ENCODE data around the gene SLC25A44. TPM values are rescaled to one million over a fixed set of nuclear protein-coding genes. Genes with fewer than 3 reads are reported as not detected.

Gene SLC25A44
- total and polyA plus RNA-seq, 2 donors, result 8.8 to 10.7 TPM

DNA sequence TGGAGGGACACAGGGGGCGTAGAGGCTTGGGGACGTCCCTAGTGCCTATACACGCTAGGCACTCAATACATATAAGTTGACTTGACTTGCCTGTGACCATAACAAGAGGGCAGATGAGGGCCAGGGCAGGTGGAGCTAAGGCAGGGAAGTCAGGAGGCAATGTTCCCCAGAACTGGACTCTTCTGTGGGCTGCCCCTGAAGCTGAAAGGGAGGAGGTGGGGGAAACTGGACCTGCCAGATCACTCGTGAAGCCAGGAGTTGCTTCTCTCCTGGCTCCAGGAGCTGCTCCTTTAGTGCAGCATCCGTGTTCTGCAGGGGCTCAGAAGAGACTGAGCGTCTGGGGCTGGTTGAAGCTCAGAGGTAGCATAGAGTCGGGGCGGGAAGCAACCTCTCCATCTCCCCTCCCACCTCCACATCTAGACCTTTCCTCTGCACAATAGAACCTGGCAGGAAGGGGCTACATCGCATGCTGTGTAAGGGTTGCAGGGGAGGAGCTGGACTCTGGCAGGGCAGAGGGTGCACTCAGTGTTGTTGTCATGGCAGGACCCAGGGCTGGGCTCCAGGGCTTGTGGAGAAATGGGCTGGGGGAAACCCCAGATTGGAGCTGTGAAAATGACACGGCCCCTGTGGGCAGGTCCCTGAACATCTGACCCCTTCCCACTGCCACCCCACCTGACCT, 43.4 kb upstream of the SLC25A44 start:
- Histone ChIP-seq H3K4me1 (ENCODE audit: control insufficient read depth in 2 of 2, insufficient read depth in 2 of 2, low read length in 2 of 2) (peaks cover 18 to 66% of the 10 kb centered on the region in 2 donors), H3K4me3 (ENCODE audit: low read length in 2 of 2) (no peak overlapping the region), H3K27me3 (ENCODE audit: control insufficient read depth in 2 of 2, insufficient read depth in 1 of 2, low read length in 1 of 2) (peaks cover 0 to 4% of the 10 kb centered on the region in 2 donors), H3K9me3 (ENCODE audit: control insufficient read depth in 2 of 2, insufficient read depth in 1 of 2, low read length in 1 of 2) (no peaks in the 10 kb centered on the region), H3K27ac (ENCODE audit: low read depth in 1 of 2, low read length in 1 of 2) (peak overlapping the region in 1 of 2 donors; percentile 20), H3K36me3 (ENCODE audit: control insufficient read depth in 2 of 2, insufficient read depth in 2 of 2, low read length in 1 of 2) (no peaks in the 10 kb centered on the region)
- WGBS, result 90% methylated on average over 10 of the region's 10 CpGs
- DNase-seq (ENCODE audit: low read depth in 6 of 9, low spot score in 9 of 9), result no peak

DNA sequence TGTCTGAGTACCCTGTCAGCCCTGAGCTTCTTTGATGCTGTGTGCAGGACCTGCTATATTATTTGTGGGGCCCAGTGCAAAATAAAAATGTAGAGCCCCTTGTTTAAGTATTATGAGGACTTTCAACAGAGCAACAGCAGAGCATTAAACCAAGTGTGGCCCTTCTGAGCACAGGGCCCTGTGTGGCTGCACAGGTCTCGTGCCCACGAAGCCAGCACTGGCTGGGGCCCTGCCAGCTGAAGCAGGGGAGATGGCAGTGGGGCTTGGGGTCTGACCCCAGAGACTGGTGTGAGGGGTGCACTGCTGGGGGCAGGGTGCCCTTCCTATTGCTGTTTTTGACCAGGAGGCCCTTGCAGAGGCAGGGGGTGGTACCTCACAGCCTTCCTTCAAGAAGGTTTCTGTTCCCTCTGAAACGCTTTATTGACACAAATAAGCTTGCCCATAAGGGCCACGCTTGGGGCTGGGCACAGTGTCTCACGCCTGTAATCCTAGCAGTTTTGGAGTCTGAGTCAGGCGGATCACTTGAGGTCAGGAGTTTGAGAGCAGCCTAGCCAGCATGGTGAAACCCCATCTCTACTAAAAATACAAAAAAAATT, 42.7 kb upstream of the SLC25A44 start:
- Histone ChIP-seq H3K27ac (ENCODE audit: low read depth in 1 of 2, low read length in 1 of 2) (peak overlapping the region; percentile 11 to 20), H3K4me3 (ENCODE audit: low read length in 2 of 2) (no peak overlapping the region), H3K9me3 (ENCODE audit: control insufficient read depth in 2 of 2, insufficient read depth in 1 of 2, low read length in 1 of 2) (no peaks in the 10 kb centered on the region), H3K27me3 (ENCODE audit: control insufficient read depth in 2 of 2, insufficient read depth in 1 of 2, low read length in 1 of 2) (peaks cover 0 to 4% of the 10 kb centered on the region in 2 donors), H3K36me3 (ENCODE audit: control insufficient read depth in 2 of 2, insufficient read depth in 2 of 2, low read length in 1 of 2) (no peaks in the 10 kb centered on the region), H3K4me1 (ENCODE audit: control insufficient read depth in 2 of 2, insufficient read depth in 2 of 2, low read length in 2 of 2) (peaks cover 21 to 72% of the 10 kb centered on the region in 2 donors)
- DNase-seq (ENCODE audit: low read depth in 6 of 9, low spot score in 9 of 9), result no peak
- WGBS, result 86% methylated on average over 6 of the region's 6 CpGs

DNA sequence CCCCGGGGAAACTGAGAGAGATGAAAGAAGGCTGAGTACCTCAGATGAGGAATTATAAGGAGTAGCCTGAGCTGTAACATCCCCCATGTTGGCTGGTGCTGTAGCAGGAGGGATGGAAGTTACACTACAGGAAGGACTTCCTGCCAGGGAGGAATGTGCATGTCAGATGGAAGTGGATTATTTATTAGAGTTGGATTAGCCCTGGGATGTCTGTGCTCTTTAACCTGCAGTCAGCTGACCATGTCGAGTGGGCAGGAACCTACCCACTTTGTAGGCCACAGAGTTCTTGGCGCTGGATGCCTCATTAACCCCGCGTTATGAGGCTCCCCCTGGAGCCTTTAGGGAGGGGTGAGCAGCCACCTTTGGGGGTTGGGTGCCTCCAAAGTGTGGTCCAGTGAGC, 41.3 kb upstream of the SLC25A44 start:
- no peaks in the 10 kb centered on the region for H3K36me3 ChIP-seq (ENCODE audit: control insufficient read depth in 2 of 2, insufficient read depth in 2 of 2, low read length in 1 of 2)
- WGBS, result 87% methylated on average over 5 of the region's 5 CpGs
- H3K4me1 ChIP-seq (ENCODE audit: control insufficient read depth in 2 of 2, insufficient read depth in 2 of 2, low read length in 2 of 2), result peaks cover 15 to 64% of the 10 kb centered on the region in 2 donors
- no peaks in the 10 kb centered on the region for H3K9me3 ChIP-seq (ENCODE audit: control insufficient read depth in 2 of 2, insufficient read depth in 1 of 2, low read length in 1 of 2)
- H3K4me3 ChIP-seq (ENCODE audit: low read length in 2 of 2), result no peak overlapping the region
- H3K27ac ChIP-seq (ENCODE audit: low read depth in 1 of 2, low read length in 1 of 2), result no peak overlapping the region
- DNase-seq (ENCODE audit: low read depth in 6 of 9, low spot score in 9 of 9), result no peak
- H3K27me3 ChIP-seq (ENCODE audit: control insufficient read depth in 2 of 2, insufficient read depth in 1 of 2, low read length in 1 of 2), result peaks cover 0 to 4% of the 10 kb centered on the region in 2 donors

DNA sequence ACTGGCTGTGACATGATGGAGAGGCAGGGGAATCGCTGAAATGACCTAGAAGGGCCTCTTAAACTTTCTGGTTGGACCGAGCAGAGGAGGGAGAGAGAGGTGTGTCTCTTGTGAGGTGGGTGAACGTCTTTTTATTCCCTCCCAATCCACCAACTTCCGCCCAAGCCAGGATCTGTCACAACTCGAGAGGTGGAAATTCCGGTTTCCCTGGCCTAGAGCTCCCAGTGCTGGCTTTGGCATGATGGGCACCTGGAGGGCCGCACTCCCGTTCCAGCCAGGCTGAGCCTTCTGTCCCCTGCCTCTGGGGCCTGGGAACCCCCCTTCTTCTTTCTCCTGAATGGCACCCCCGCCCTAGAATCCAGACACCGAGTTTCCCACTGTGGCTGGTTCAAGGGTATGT, 40.5 kb upstream of the SLC25A44 start, which contains the start of gene SEMA4A:
Gene SEMA4A, plus strand, starts transcription at position 224 of the 400 bp plus-strand sequence. CDS start 994 bp downstream, outside the sequence.
- H3K4me1 ChIP-seq (ENCODE audit: control insufficient read depth in 2 of 2, insufficient read depth in 2 of 2, low read length in 2 of 2), result peaks cover 8 to 61% of the 10 kb centered on the region in 2 donors
- no peak for DNase-seq (ENCODE audit: low read depth in 6 of 9, low spot score in 9 of 9)

DNA sequence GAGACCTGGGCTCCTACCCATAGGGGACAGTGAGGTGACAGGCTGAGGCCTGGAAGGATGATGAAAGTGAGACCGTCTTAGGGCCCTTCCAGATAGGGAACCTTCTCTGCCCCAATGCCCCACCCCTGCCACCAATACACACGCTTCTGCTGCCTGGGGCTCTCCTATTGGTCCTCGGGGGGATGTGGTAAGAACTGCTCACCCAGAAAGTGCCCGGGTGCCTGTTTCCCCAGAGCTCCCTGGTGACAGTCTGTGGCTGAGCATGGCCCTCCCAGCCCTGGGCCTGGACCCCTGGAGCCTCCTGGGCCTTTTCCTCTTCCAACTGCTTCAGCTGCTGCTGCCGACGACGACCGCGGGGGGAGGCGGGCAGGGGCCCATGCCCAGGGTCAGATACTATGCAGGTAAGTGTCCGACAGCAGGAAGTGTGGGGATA, 39.6 kb upstream of the SLC25A44 start:
- peak overlapping the region in 1 of 2 donors; percentile 12 for H3K27ac ChIP-seq (ENCODE audit: low read depth in 1 of 2, low read length in 1 of 2)
- 67% methylated on average over 11 of the region's 11 CpGs for WGBS
- no peaks in the 10 kb centered on the region for H3K9me3 ChIP-seq (ENCODE audit: control insufficient read depth in 2 of 2, insufficient read depth in 1 of 2, low read length in 1 of 2)
- peaks cover 6 to 66% of the 10 kb centered on the region in 2 donors for H3K4me1 ChIP-seq (ENCODE audit: control insufficient read depth in 2 of 2, insufficient read depth in 2 of 2, low read length in 2 of 2)
- no peak overlapping the region for H3K4me3 ChIP-seq (ENCODE audit: low read length in 2 of 2)
- peaks cover 0 to 4% of the 10 kb centered on the region in 2 donors for H3K27me3 ChIP-seq (ENCODE audit: control insufficient read depth in 2 of 2, insufficient read depth in 1 of 2, low read length in 1 of 2)
- peak in 1 of 9 donors; percentile 39 for DNase-seq (ENCODE audit: low read depth in 6 of 9, low spot score in 9 of 9)
- no peaks in the 10 kb centered on the region for H3K36me3 ChIP-seq (ENCODE audit: control insufficient read depth in 2 of 2, insufficient read depth in 2 of 2, low read length in 1 of 2)

More for the DNA sequence above, 40.5 kb upstream of the SLC25A44 start, which contains the start of gene SEMA4A:
- 94% methylated on average over 10 of the region's 10 CpGs for WGBS
- no peak within 1 kb of the TSS for H3K4me3 ChIP-seq (ENCODE audit: low read length in 2 of 2)
- H3K27me3 ChIP-seq (ENCODE audit: control insufficient read depth in 2 of 2, insufficient read depth in 1 of 2, low read length in 1 of 2), result peaks cover 0 to 4% of the 10 kb centered on the region in 2 donors
- peak within 1 kb of the TSS; percentile 12 to 53 for H3K27ac ChIP-seq (ENCODE audit: low read depth in 1 of 2, low read length in 1 of 2)
- H3K36me3 ChIP-seq (ENCODE audit: control insufficient read depth in 2 of 2, insufficient read depth in 2 of 2, low read length in 1 of 2), result no peaks in the 10 kb centered on the region
- no peaks in the 10 kb centered on the region for H3K9me3 ChIP-seq (ENCODE audit: control insufficient read depth in 2 of 2, insufficient read depth in 1 of 2, low read length in 1 of 2)

DNA sequence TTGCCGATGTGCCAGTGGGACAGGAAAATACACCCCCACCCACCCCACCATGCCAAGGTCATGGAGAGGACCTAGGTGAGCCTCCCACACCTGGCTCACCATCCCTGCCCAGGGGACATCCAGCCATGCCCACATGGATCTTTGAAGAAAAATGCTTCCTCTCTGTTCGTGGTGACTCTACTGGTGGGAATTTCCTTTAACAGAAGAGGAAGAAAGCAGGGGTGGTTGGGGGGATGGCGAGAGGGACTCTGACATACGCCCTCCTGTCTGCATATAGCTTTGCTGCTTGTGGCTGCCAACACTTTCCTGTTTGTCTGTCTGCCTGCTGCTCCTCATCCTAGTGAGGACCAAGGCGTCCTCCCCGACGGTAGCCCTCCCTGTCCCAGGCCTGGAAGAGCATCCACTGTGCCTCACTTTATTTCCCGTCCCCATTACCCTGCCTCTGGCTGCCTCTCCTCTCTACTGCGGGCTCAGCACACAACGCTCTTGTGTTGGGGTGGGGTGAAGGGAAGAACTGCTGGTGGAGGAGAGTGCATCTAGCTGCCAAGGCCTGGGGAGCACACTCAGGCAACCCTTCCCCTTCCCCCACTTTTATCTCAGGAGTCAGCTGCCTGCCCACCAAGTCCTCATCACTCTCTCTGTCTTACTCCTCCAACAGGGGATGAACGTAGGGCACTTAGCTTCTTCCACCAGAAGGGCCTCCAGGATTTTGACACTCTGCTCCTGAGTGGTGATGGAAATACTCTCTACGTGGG, 38.0 kb upstream of the SLC25A44 start:
- Histone ChIP-seq H3K27ac (ENCODE audit: low read depth in 1 of 2, low read length in 1 of 2) (peak overlapping the region; percentile 39 to 43), H3K4me1 (ENCODE audit: control insufficient read depth in 2 of 2, insufficient read depth in 2 of 2, low read length in 2 of 2) (peaks cover 6 to 77% of the 10 kb centered on the region in 2 donors), H3K9me3 (ENCODE audit: control insufficient read depth in 2 of 2, insufficient read depth in 1 of 2, low read length in 1 of 2) (no peaks in the 10 kb centered on the region), H3K27me3 (ENCODE audit: control insufficient read depth in 2 of 2, insufficient read depth in 1 of 2, low read length in 1 of 2) (no peaks in the 10 kb centered on the region), H3K36me3 (ENCODE audit: control insufficient read depth in 2 of 2, insufficient read depth in 2 of 2, low read length in 1 of 2) (no peaks in the 10 kb centered on the region), H3K4me3 (ENCODE audit: low read length in 2 of 2) (no peak overlapping the region)
- 48% methylated on average over 12 of the region's 12 CpGs for WGBS
- no peak for DNase-seq (ENCODE audit: low read depth in 6 of 9, low spot score in 9 of 9)

DNA sequence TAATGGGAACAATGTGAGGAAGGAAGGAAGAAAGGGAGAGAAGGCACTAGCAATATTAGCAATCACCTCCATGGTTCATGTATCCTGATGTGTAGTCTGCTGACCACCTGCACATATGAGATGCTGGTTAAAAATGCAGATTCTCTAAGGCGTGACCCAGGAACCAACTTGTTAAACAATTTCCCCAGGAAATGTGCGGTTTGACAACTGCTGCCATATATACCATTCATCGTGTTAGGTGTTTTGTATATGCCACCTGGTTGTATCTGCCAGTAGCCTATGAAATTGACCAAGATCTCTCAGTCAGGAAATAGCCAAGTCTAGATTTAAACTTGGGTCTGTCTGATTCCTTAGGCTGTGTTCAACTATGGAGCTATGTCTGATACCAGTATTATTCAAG, 36.4 kb upstream of the SLC25A44 start:
- no peak overlapping the region for H3K27ac ChIP-seq (ENCODE audit: low read depth in 1 of 2, low read length in 1 of 2)

DNA sequence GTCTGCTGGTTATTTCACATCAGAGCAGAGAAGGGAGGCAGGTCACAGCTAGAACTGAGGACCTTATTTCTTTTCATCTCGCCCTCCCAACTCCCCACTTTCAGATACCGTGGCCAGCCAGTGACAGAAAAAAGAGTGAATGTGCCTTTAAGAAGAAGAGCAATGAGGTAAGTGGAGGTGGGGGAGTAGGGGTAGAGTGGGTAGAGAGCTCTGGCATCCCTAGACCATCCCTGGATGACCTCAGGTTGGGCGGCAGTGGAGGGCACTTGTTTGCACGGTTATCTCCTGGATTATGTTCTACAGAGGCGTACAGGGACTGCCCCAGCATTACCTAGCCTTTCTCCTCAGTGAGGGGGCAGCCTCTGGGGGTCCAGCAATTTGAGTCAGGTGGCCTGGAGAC, 35.9 kb upstream of the SLC25A44 start:
- Histone ChIP-seq H3K9me3 (ENCODE audit: control insufficient read depth in 2 of 2, insufficient read depth in 1 of 2, low read length in 1 of 2) (no peaks in the 10 kb centered on the region), H3K27ac (ENCODE audit: low read depth in 1 of 2, low read length in 1 of 2) (no peak overlapping the region), H3K36me3 (ENCODE audit: control insufficient read depth in 2 of 2, insufficient read depth in 2 of 2, low read length in 1 of 2) (no peaks in the 10 kb centered on the region), H3K4me1 (ENCODE audit: control insufficient read depth in 2 of 2, insufficient read depth in 2 of 2, low read length in 2 of 2) (peaks cover 6 to 69% of the 10 kb centered on the region in 2 donors), H3K4me3 (ENCODE audit: low read length in 2 of 2) (no peak overlapping the region), H3K27me3 (ENCODE audit: control insufficient read depth in 2 of 2, insufficient read depth in 1 of 2, low read length in 1 of 2) (peaks cover 0 to 2% of the 10 kb centered on the region in 2 donors)
- WGBS, result 96% methylated on average over 5 of the region's 5 CpGs
- DNase-seq (ENCODE audit: low read depth in 6 of 9, low spot score in 9 of 9), result no peak

More for the DNA sequence above, 36.4 kb upstream of the SLC25A44 start:
- Histone ChIP-seq H3K4me3 (ENCODE audit: low read length in 2 of 2) (no peak overlapping the region), H3K27me3 (ENCODE audit: control insufficient read depth in 2 of 2, insufficient read depth in 1 of 2, low read length in 1 of 2) (peaks cover 0 to 2% of the 10 kb centered on the region in 2 donors), H3K36me3 (ENCODE audit: control insufficient read depth in 2 of 2, insufficient read depth in 2 of 2, low read length in 1 of 2) (no peaks in the 10 kb centered on the region), H3K4me1 (ENCODE audit: control insufficient read depth in 2 of 2, insufficient read depth in 2 of 2, low read length in 2 of 2) (peaks cover 6 to 73% of the 10 kb centered on the region in 2 donors), H3K9me3 (ENCODE audit: control insufficient read depth in 2 of 2, insufficient read depth in 1 of 2, low read length in 1 of 2) (no peaks in the 10 kb centered on the region)
- no peak for DNase-seq (ENCODE audit: low read depth in 6 of 9, low spot score in 9 of 9)
- WGBS, result 87% methylated on average over 3 of the region's 3 CpGs
